Activated T-cell treated with anti-CD3 and anti-CD28 coated beads, Interleukin-2, amount 50 U/mL, for 72 hours (primary cell): ENCODE data around the gene SLC35F6. TPM values are rescaled to one million over a fixed set of nuclear protein-coding genes. Genes with fewer than 3 reads are reported as not detected.
A peak's percentile ranks its signal among the peaks of the same experiment; 100 is the strongest.

Experiments
- ATAC-seq, 2 donors: fragments of 150-1000 bp; cut with Tn5 transposase; replicated peaks in 1 of 2; 2 replicates each; pipeline ENCODE4 v1.10.0; 2021; ENCODE audit warnings: moderate library complexity in 2 of 2, mild to moderate bottlenecking in 1 of 2
- DNase-seq, 2 donors: peaks; one replicate each; pipeline ENCODE4 v3.0.0; 2021 to 2022; ENCODE audit warnings: mixed read lengths in 1 of 2
- H3K27ac Mint-ChIP-seq: one replicate; pipeline ENCODE4 v1.8.0; 2022; ENCODE audit warnings: mild to moderate bottlenecking, moderate library complexity, mixed read lengths
- H3K27me3 Mint-ChIP-seq: one replicate; pipeline ENCODE4 v1.8.0; 2022; ENCODE audit warnings: low read depth, mixed read lengths
- H3K36me3 Mint-ChIP-seq, 2 donors: one replicate each; pipeline ENCODE4 v1.8.0; 2022; ENCODE audit warnings: mixed read lengths in 2 of 2, mild to moderate bottlenecking in 1 of 2; ENCODE audit not compliant: insufficient read depth in 2 of 2
- H3K4me1 Mint-ChIP-seq: one replicate; pipeline ENCODE4 v1.8.0; 2022; ENCODE audit warnings: low read depth, mixed read lengths
- H3K4me3 Mint-ChIP-seq, 2 donors: one replicate each; pipeline ENCODE4 v1.8.0; 2022; ENCODE audit warnings: mild to moderate bottlenecking in 2 of 2, mixed read lengths in 2 of 2, moderate library complexity in 2 of 2
- H3K9me3 Mint-ChIP-seq, 2 donors: one replicate each; pipeline ENCODE4 v1.8.0; 2022; ENCODE audit warnings: mixed read lengths in 2 of 2
- total RNA-seq, 2 donors: library from RNA; stranded (reverse); gene quantifications; one replicate each; pipeline ENCODE4 v1.2.3, GENCODE V29; 2022

The SLC35F6 gene
- total RNA-seq, 2 donors from 2014 or later: 6.1 to 7.2 TPM

GRCh38 chr2:26768759-26769088, 4.6 kb downstream of the SLC35F6 start:
- no peaks in the 10 kb centered on the region for H3K27me3 Mint-ChIP-seq
- no peak for DNase-seq
- H3K9me3 Mint-ChIP-seq: no peaks in the 10 kb centered on the region
- no peak overlapping the region for H3K27ac Mint-ChIP-seq
- ATAC-seq: no peak
- peaks cover 72% of the 10 kb centered on the region for H3K4me1 Mint-ChIP-seq
- H3K4me3 Mint-ChIP-seq: no peak overlapping the region
- H3K36me3 Mint-ChIP-seq: no peaks in the 10 kb centered on the region

GRCh38 chr2:26769089-26769761, 5.1 kb downstream of the SLC35F6 start:
- DNase-seq (peak in 1 of 2 donors; percentile 50), ATAC-seq (peak in 1 of 2 donors; percentile 58)
- H3K27me3 Mint-ChIP-seq: no peaks in the 10 kb centered on the region
- peak overlapping the region in 1 of 2 donors; percentile 56 for H3K4me3 Mint-ChIP-seq
- H3K36me3 Mint-ChIP-seq: no peaks in the 10 kb centered on the region
- no peak overlapping the region for H3K27ac Mint-ChIP-seq
- H3K9me3 Mint-ChIP-seq: no peaks in the 10 kb centered on the region
- H3K4me1 Mint-ChIP-seq: peaks cover 71% of the 10 kb centered on the region

- Mint-ChIP-seq H3K27ac (no peak overlapping the region), H3K36me3 (no peaks in the 10 kb centered on the region)
These were observed 7.0 kb downstream of the SLC35F6 start for GRCh38 chr2:26770986-26771586.

GRCh38 chr2:26772064-26773001, 8.2 kb downstream of the SLC35F6 start:
- Mint-ChIP-seq H3K4me3 (peak overlapping the region; percentile 19 to 30), H3K27me3 (no peaks in the 10 kb centered on the region), H3K4me1 (peaks cover 49% of the 10 kb centered on the region), H3K36me3 (peaks cover 0 to 6% of the 10 kb centered on the region in 2 donors), H3K27ac (peak overlapping the region; percentile 53), H3K9me3 (no peaks in the 10 kb centered on the region)
- DNase-seq: peak in 1 of 2 donors; percentile 27
- peak; percentile 68 to 70 for ATAC-seq

More at GRCh38 chr2:26770986-26771586, 7.0 kb downstream of the SLC35F6 start:
- H3K4me3 Mint-ChIP-seq: no peak overlapping the region
- H3K27me3 Mint-ChIP-seq: no peaks in the 10 kb centered on the region
- ATAC-seq: peak; percentile 21 to 39
- no peaks in the 10 kb centered on the region for H3K9me3 Mint-ChIP-seq
- DNase-seq: peak; percentile 25 to 41
- H3K4me1 Mint-ChIP-seq: peaks cover 55% of the 10 kb centered on the region

GRCh38 chr2:26776195-26776800, 12.2 kb downstream of the SLC35F6 start:
- H3K4me3 Mint-ChIP-seq: no peak overlapping the region
- no peaks in the 10 kb centered on the region for H3K27me3 Mint-ChIP-seq
- no peak for DNase-seq
- H3K36me3 Mint-ChIP-seq: peaks cover 6% of the 10 kb centered on the region in 2 donors
- no peaks in the 10 kb centered on the region for H3K9me3 Mint-ChIP-seq
- H3K4me1 Mint-ChIP-seq: peaks cover 40% of the 10 kb centered on the region
- ATAC-seq: no peak
- H3K27ac Mint-ChIP-seq: peak overlapping the region; percentile 21

GRCh38 chr2:26778098-26778497, 14.0 kb downstream of the SLC35F6 start:
- peak overlapping the region; percentile 47 for H3K27ac Mint-ChIP-seq
- ATAC-seq (peak in 1 of 2 donors; percentile 5), DNase-seq (no peak)
- H3K9me3 Mint-ChIP-seq: no peaks in the 10 kb centered on the region
- no peaks in the 10 kb centered on the region for H3K27me3 Mint-ChIP-seq
- H3K36me3 Mint-ChIP-seq: peaks cover 6% of the 10 kb centered on the region in 2 donors
- no peak overlapping the region for H3K4me3 Mint-ChIP-seq
- H3K4me1 Mint-ChIP-seq: peaks cover 22% of the 10 kb centered on the region

- Mint-ChIP-seq H3K27ac (peak overlapping the region; percentile 47), H3K27me3 (no peaks in the 10 kb centered on the region), H3K4me3 (peak overlapping the region in 1 of 2 donors; percentile 15), H3K36me3 (peaks cover 6% of the 10 kb centered on the region in 2 donors), H3K4me1 (peaks cover 21% of the 10 kb centered on the region), H3K9me3 (no peaks in the 10 kb centered on the region)
- ATAC-seq (peak; percentile 86 to 92), DNase-seq (peak in 1 of 2 donors; percentile 45)
These were observed 14.4 kb downstream of the SLC35F6 start for GRCh38 chr2:26778507-26778906.

- Mint-ChIP-seq H3K36me3 (peaks cover 6 to 8% of the 10 kb centered on the region in 2 donors), H3K4me3 (no peak overlapping the region), H3K27ac (no peak overlapping the region), H3K4me1 (peaks cover 25% of the 10 kb centered on the region), H3K9me3 (no peaks in the 10 kb centered on the region), H3K27me3 (no peaks in the 10 kb centered on the region)
- ATAC-seq (no peak), DNase-seq (no peak)
These were observed 16.2 kb downstream of the SLC35F6 start for GRCh38 chr2:26780203-26780760.

GRCh38 chr2:26782876-26783704, 19.0 kb downstream of the SLC35F6 start:
- peaks cover 1 to 17% of the 10 kb centered on the region in 2 donors for H3K36me3 Mint-ChIP-seq
- ATAC-seq (no peak), DNase-seq (no peak)
- no peaks in the 10 kb centered on the region for H3K9me3 Mint-ChIP-seq
- peaks cover under 1% of the 10 kb centered on the region for H3K27me3 Mint-ChIP-seq
- H3K4me3 Mint-ChIP-seq: no peak overlapping the region
- H3K4me1 Mint-ChIP-seq: peaks cover 31% of the 10 kb centered on the region
- H3K27ac Mint-ChIP-seq: no peak overlapping the region

GRCh38 chr2:26784570-26785234, 20.6 kb downstream of the SLC35F6 start:
- ATAC-seq: no peak
- Mint-ChIP-seq H3K27me3 (peaks cover 6% of the 10 kb centered on the region), H3K4me1 (peaks cover 29% of the 10 kb centered on the region), H3K9me3 (no peaks in the 10 kb centered on the region), H3K4me3 (peak overlapping the region; percentile 92 to 97), H3K36me3 (peaks cover 11 to 30% of the 10 kb centered on the region in 2 donors), H3K27ac (peak overlapping the region; percentile 78)
- no peak for DNase-seq

- H3K4me1 Mint-ChIP-seq: peaks cover 27% of the 10 kb centered on the region
- ATAC-seq (peak; percentile 99), DNase-seq (peak; percentile 93 to 95)
- peak within 1 kb of the TSS; percentile 92 to 97 for H3K4me3 Mint-ChIP-seq
- H3K36me3 Mint-ChIP-seq: peaks cover 13 to 29% of the 10 kb centered on the region in 2 donors
- H3K27me3 Mint-ChIP-seq: peaks cover 6% of the 10 kb centered on the region
- peaks cover 0 to under 1% of the 10 kb centered on the region in 2 donors for H3K9me3 Mint-ChIP-seq
- peak within 1 kb of the TSS; percentile 84 for H3K27ac Mint-ChIP-seq
These were observed 21.5 kb downstream of the SLC35F6 start, which contains the start of gene CENPA for GRCh38 chr2:26785431-26786206. TSS of gene CENPA (plus strand) at chr2:26786056. CDS start at chr2:26786197, 141 bp downstream.
